SK-N-SH treated with all-trans-retinoic acid at 6 μM for 48 hours (cell line): ENCODE data around the gene CHCHD6.

Source experiments
- SNAI2 ChIP-seq: fragments of 250-450 bp; sonication (Bioruptor Pico); IDR thresholded peaks from 2 replicates; pipeline ENCODE4 v1.5.0; 2020; ENCODE audit warnings: mild to moderate bottlenecking, moderate library complexity
- ZFP30 ChIP-seq: fragments of 450-650 bp; formaldehyde crosslinking; IDR thresholded peaks from 2 replicates; pipeline ENCODE4 v1.5.0; 2022; ENCODE audit warnings: mild to moderate bottlenecking, moderate library complexity

GRCh38 chr3:126985132-126985985, 281.3 kb downstream of the CHCHD6 start:
- TF ChIP-seq ZFP30 (CRISPR knock-in tag) (no peak), SNAI2 (no peak)
